Osteoblast (primary cell): Measurements from ENCODE around the gene FITM1. TPM values are rescaled to one million over a fixed set of nuclear protein-coding genes. Genes with fewer than 3 reads are reported as not detected.
A peak's percentile ranks its signal among the peaks of the same experiment; 100 is the strongest.

Experiments
- DNase-seq: peaks from one replicate; pipeline ENCODE4 v3.0.0; 2011; ENCODE audit warnings: low spot score, mixed read lengths; ENCODE audit not compliant: insufficient read length; ENCODE audit errors: missing footprints
- H2AFZ ChIP-seq: 2 replicates; pipeline ENCODE4 v1.6.0; 2011; ENCODE audit warnings: mild to moderate bottlenecking, low read length
- H3K27ac ChIP-seq: 2 replicates; pipeline ENCODE4 v1.5.1; 2011; ENCODE audit warnings: mild to moderate bottlenecking, low read depth, low read length, moderate library complexity
- H3K27me3 ChIP-seq: 2 replicates; pipeline ENCODE4 v1.6.0; 2012; ENCODE audit warnings: mild to moderate bottlenecking, control low read depth, inconsistent platforms, low read length, moderate library complexity; ENCODE audit not compliant: insufficient read depth
- H3K36me3 ChIP-seq: 2 replicates; pipeline ENCODE4 v1.5.1; 2011; ENCODE audit warnings: mild to moderate bottlenecking, low read length, control low read depth, moderate library complexity; ENCODE audit not compliant: insufficient read depth
- H3K4me1 ChIP-seq: 2 replicates; pipeline ENCODE4 v1.5.1; 2011; ENCODE audit warnings: mild to moderate bottlenecking, low read length, control low read depth, moderate library complexity; ENCODE audit not compliant: insufficient read depth
- H3K4me2 ChIP-seq: 2 replicates; pipeline ENCODE4 v1.6.0; 2011; ENCODE audit warnings: mild to moderate bottlenecking, low read length; ENCODE audit not compliant: insufficient read depth
- H3K4me3 ChIP-seq: fragments of 200-600 bp; sonication (generic); 3 replicates; pipeline ENCODE4 v1.5.1; 2012; ENCODE audit warnings: mild to moderate bottlenecking, low read length, inconsistent platforms; ENCODE audit not compliant: insufficient read depth
- H3K79me2 ChIP-seq: 2 replicates; pipeline ENCODE4 v1.6.0; 2012; ENCODE audit warnings: mild to moderate bottlenecking, low read length, control low read depth, inconsistent platforms; ENCODE audit not compliant: insufficient read depth
- H3K9me3 ChIP-seq: 2 replicates; pipeline ENCODE4 v1.5.1; 2011; ENCODE audit warnings: low read depth, low read length, control low read depth
- H4K20me1 ChIP-seq: 2 replicates; pipeline ENCODE4 v1.6.0; 2012; ENCODE audit warnings: mild to moderate bottlenecking, low read length, control low read depth; ENCODE audit not compliant: insufficient read depth
- CTCF ChIP-seq: IDR thresholded peaks from 2 replicates; pipeline ENCODE4 v1.5.1; 2011; ENCODE audit warnings: mild to moderate bottlenecking, low read depth, low read length, moderate library complexity; ENCODE audit errors: extremely low read depth
- total RNA-seq: library from RNA; depleted of rRNA; stranded (reverse); fragments of >200 nt; gene quantifications from 2 replicates; pipeline ENCODE4 v1.2.3, GENCODE V29; 2012

Gene FITM1
- total RNA-seq, 1 donor: 0.72 TPM

- DNase-seq: peak; percentile 86
- Histone ChIP-seq H3K9me3 (no peaks in the 10 kb centered on the region), H3K27ac (peak overlapping the region; percentile 62), H4K20me1 (peaks cover 14% of the 10 kb centered on the region), H3K4me2 (peak overlapping the region; percentile 82), H3K79me2 (peaks cover 50% of the 10 kb centered on the region), H2AFZ (peak overlapping the region; percentile 84), H3K4me3 (peak overlapping the region; percentile 84), H3K36me3 (peaks cover 26% of the 10 kb centered on the region), H3K27me3 (no peaks in the 10 kb centered on the region), H3K4me1 (peaks cover 46% of the 10 kb centered on the region)
- TF ChIP-seq CTCF: no peak
Measured at GRCh38 chr14:24145690-24146452, 15.4 kb downstream of the FITM1 start.

GRCh38 chr14:24146453-24146977 lies 16.1 kb downstream of the FITM1 start, which contains the start of gene PSME2:
Gene PSME2 (minus strand): TSS chr14:24146610. CDS start chr14:24146581, 29 bp downstream.
- Histone ChIP-seq H3K27ac (peak within 1 kb of the TSS; percentile 62), H3K4me1 (peaks cover 46% of the 10 kb centered on the region), H3K27me3 (no peaks in the 10 kb centered on the region), H3K4me3 (peak within 1 kb of the TSS; percentile 84), H4K20me1 (peaks cover 11% of the 10 kb centered on the region), H3K9me3 (no peaks in the 10 kb centered on the region), H3K4me2 (peak within 1 kb of the TSS; percentile 82), H2AFZ (peak within 1 kb of the TSS; percentile 87), H3K79me2 (peaks cover 53% of the 10 kb centered on the region), H3K36me3 (peaks cover 33% of the 10 kb centered on the region)
- no peak for TF ChIP-seq CTCF
- peak; percentile 99 for DNase-seq

GRCh38 chr14:24146978-24147760 lies 16.7 kb downstream of the FITM1 start, which contains the start of gene RNF31:
Gene RNF31 (plus strand): TSS chr14:24147498. CDS start chr14:24147699, 201 bp downstream.
- H3K27ac ChIP-seq: peak within 1 kb of the TSS; percentile 62
- H3K4me2 ChIP-seq: peak within 1 kb of the TSS; percentile 82
- H3K9me3 ChIP-seq: no peaks in the 10 kb centered on the region
- peak within 1 kb of the TSS; percentile 84 for H3K4me3 ChIP-seq
- TF ChIP-seq CTCF: no peak
- peaks cover 39% of the 10 kb centered on the region for H3K36me3 ChIP-seq
- peak within 1 kb of the TSS; percentile 87 for H2AFZ ChIP-seq
- no peaks in the 10 kb centered on the region for H3K27me3 ChIP-seq
- peaks cover 42% of the 10 kb centered on the region for H3K4me1 ChIP-seq
- H4K20me1 ChIP-seq: peaks cover 11% of the 10 kb centered on the region
- DNase-seq: peak; percentile 100
- H3K79me2 ChIP-seq: peaks cover 53% of the 10 kb centered on the region
